Mesodermal cell (in vitro differentiated cells): ENCODE data around the gene NUDT14.

ENCODE experiments used
- H3K27ac ChIP-seq: 2 replicates; pipeline ENCODE4 v1.7.0; 2013; ENCODE audit warnings: mild to moderate bottlenecking, low read depth, low read length, moderate library complexity; ENCODE audit not compliant: severe bottlenecking
- H3K36me3 ChIP-seq: 2 replicates; pipeline ENCODE4 v1.7.1; 2013; ENCODE audit warnings: mild to moderate bottlenecking, low read length, moderate library complexity; ENCODE audit not compliant: control insufficient read depth, insufficient read depth
- H3K4me1 ChIP-seq: one replicate; pipeline ENCODE4 v1.7.1; 2013; ENCODE audit warnings: mild to moderate bottlenecking, low read length; ENCODE audit not compliant: insufficient read depth, control insufficient read depth, poor library complexity, severe bottlenecking
- H3K4me3 ChIP-seq: 2 replicates; pipeline ENCODE4 v1.7.0; 2013; ENCODE audit warnings: low read length, control low read depth, mild to moderate bottlenecking; ENCODE audit not compliant: insufficient read depth, poor library complexity, severe bottlenecking; ENCODE audit errors: extremely low read depth
- H3K9me3 ChIP-seq: 2 replicates; pipeline ENCODE4 v1.7.1; 2013; ENCODE audit warnings: mild to moderate bottlenecking, low read length, moderate library complexity; ENCODE audit not compliant: control insufficient read depth
- WGBS, 2 experiments: methylation state at CpG; one replicate each; pipeline ENCODE4 v1.1.5; 2013; ENCODE audit warnings: missing lambda C conversion rate in 2 of 2; ENCODE audit not compliant: insufficient coverage in 2 of 2; 5-methylcytosine and 5-hydroxymethylcytosine counted together

Gene NUDT14

DNA sequence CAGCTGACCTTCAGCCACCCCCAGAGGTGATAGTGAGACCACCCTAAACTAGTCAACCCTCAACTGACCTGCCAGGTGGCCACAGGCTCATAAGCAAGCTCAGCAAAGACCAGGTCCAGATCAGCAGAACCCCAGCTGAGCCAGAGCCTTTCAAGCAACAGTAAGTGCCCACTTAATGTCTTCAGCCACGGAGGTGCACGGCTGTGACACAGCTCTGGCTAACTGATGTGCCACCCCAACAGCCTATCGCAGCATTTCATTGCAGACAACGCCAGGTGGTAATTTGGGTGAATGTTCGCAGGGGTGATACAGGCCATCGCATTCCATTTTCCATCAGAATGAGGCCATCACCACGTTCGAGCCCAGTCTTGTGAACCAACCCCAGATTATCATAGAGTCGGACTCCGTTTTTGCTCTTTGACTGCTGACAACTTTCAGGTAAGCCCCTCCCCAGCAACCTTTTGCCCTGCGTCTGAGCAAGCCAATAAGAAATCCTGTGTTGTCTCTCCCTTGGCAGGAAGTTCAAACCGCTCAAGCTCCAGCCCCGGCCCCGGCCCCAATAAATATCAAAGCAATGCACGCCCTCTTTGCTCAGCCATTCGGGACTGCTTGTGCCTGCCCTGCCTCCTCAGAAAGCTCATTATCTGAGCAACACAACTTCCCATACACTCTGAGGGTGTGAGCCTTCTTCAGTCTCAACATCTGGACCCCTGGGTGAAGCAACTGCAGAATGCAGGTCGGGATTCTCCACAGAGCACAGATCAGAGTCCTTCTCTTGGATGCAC lies 56.9 kb downstream of the NUDT14 start:
- WGBS, 2 experiments: 80 to 82% methylated on average over 17 of the region's 17 CpGs
- Histone ChIP-seq H3K9me3 (peaks cover 20% of the 10 kb centered on the region), H3K36me3 (no peaks in the 10 kb centered on the region), H3K27ac (no peak overlapping the region), H3K4me1 (no peaks in the 10 kb centered on the region), H3K4me3 (no peak overlapping the region)

DNA sequence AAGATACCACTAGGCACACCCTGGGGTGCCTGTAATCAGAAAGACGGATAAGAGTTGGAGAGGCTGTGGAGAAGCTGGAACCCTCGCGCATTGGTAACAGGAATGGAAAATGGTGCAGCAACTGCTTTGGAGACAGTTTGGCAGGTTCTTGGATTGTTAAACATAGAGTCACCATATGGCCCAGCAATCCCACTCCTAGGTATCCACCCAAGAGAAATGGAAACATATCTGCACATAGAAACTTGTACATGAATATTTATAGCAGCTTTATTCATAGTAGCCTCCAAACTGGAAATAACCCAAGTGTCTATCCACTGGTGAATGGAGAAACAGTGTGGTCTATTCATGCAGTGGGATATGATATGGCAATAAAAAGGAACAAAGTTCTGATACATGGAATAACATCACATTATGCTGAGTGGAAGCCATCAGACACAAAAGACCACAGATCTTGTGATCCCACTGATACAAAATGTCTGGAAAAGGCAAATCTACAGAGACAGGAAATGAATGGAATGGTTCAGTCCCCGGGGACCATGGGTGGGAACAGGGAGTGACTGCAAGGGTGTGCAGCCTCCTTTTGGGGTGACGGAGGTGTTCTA lies 57.9 kb downstream of the NUDT14 start:
- Histone ChIP-seq H3K9me3 (peaks cover 20% of the 10 kb centered on the region), H3K36me3 (no peaks in the 10 kb centered on the region), H3K4me3 (no peak overlapping the region), H3K4me1 (no peaks in the 10 kb centered on the region), H3K27ac (no peak overlapping the region)
- WGBS, 2 experiments: 91 to 97% methylated on average over 3 to 5 of the region's 5 CpGs
